CD14-positive monocyte (primary cell): Measurements from ENCODE around the gene SSBP3. TPM values are rescaled to one million over a fixed set of nuclear protein-coding genes. Genes with fewer than 3 reads are reported as not detected.

Experiments used
- DNase-seq, 3 donors: peaks; one replicate each; pipeline ENCODE4 v3.0.0-alpha.2; 2011 to 2022
- H2AFZ ChIP-seq: 2 replicates; pipeline ENCODE4 v1.6.0; 2012; ENCODE audit warnings: mild to moderate bottlenecking, low read depth, low read length, inconsistent platforms; ENCODE audit not compliant: insufficient read depth, poor library complexity, severe bottlenecking
- H3K27ac ChIP-seq, 2 donors: 1 replicate in 1 of 2; 2 replicates in 1 of 2; pipeline ENCODE4 v1.5.1; 2012 to 2013; ENCODE audit warnings: low read length in 2 of 2, control low read depth in 1 of 2, inconsistent platforms in 1 of 2, low read depth in 1 of 2, mild to moderate bottlenecking in 1 of 2
- H3K27me3 ChIP-seq, 2 donors: one replicate each; pipeline versions ENCODE4 v1.6.0 to v1.6.1; 2011 to 2013; ENCODE audit warnings: low read length in 2 of 2; ENCODE audit not compliant: control insufficient read depth in 2 of 2, insufficient read depth in 2 of 2
- H3K36me3 ChIP-seq, 2 donors: replicated peaks in 1 of 2; 1 replicate in 1 of 2; 2 replicates in 1 of 2; pipeline versions ENCODE4 v1.5.1 to v1.6.1; 2012 to 2013; ENCODE audit warnings: low read length in 2 of 2, control low read depth in 1 of 2, inconsistent platforms in 1 of 2, mild to moderate bottlenecking in 1 of 2; ENCODE audit not compliant: insufficient read depth in 2 of 2, control insufficient read depth in 1 of 2
- H3K4me1 ChIP-seq, 2 donors: 1 replicate in 1 of 2; 2 replicates in 1 of 2; pipeline versions ENCODE4 v1.5.1 to v1.6.1; 2012 to 2013; ENCODE audit warnings: low read length in 2 of 2, control low read depth in 1 of 2, inconsistent platforms in 1 of 2, mild to moderate bottlenecking in 1 of 2, moderate library complexity in 1 of 2; ENCODE audit not compliant: insufficient read depth in 2 of 2, control insufficient read depth in 1 of 2
- H3K4me2 ChIP-seq: replicated peaks from 2 replicates; pipeline ENCODE3; 2012; ENCODE audit warnings: low read length, moderate library complexity, mild to moderate bottlenecking; ENCODE audit not compliant: poor library complexity, severe bottlenecking; ENCODE audit errors: extremely low read depth
- H3K4me3 ChIP-seq, 3 experiments: fragments of 200-600 bp in 1 of 3; sonication (generic) in 1 of 3; replicated peaks in 1 of 3; 1 replicate in 2 of 3; 2 replicates in 1 of 3; pipeline ENCODE4 v1.5.1; 2011 to 2013; ENCODE audit warnings: low read length in 3 of 3, mild to moderate bottlenecking in 3 of 3, control low read depth in 2 of 3, low read depth in 2 of 3, inconsistent platforms in 1 of 3, moderate library complexity in 1 of 3
- H3K79me2 ChIP-seq: 2 replicates; pipeline ENCODE4 v1.6.0; 2012; ENCODE audit warnings: mild to moderate bottlenecking, control low read depth, inconsistent platforms, low read length, moderate library complexity; ENCODE audit not compliant: insufficient read depth
- H3K9ac ChIP-seq: 2 replicates; pipeline ENCODE4 v1.6.0; 2017; ENCODE audit warnings: low read length, mild to moderate bottlenecking; ENCODE audit not compliant: insufficient read depth, poor library complexity, severe bottlenecking
- H3K9me3 ChIP-seq, 2 donors: replicated peaks in 1 of 2; 1 replicate in 1 of 2; 2 replicates in 1 of 2; pipeline versions ENCODE4 v1.5.1 to v1.6.1; 2012 to 2013; ENCODE audit warnings: low read length in 2 of 2, control low read depth in 1 of 2; ENCODE audit not compliant: control insufficient read depth in 1 of 2, insufficient read depth in 1 of 2
- H4K20me1 ChIP-seq: 2 replicates; pipeline ENCODE4 v1.6.0; 2012; ENCODE audit warnings: mild to moderate bottlenecking, low read length, control low read depth, moderate library complexity; ENCODE audit not compliant: insufficient read depth
- H3K27ac Mint-ChIP-seq, 7 donors: one replicate each; pipeline ENCODE4 v1.8.0; 2020; ENCODE audit warnings: mild to moderate bottlenecking in 7 of 7, mixed read lengths in 7 of 7, moderate library complexity in 6 of 7, inconsistent platforms in 2 of 7
- H3K27me3 Mint-ChIP-seq, 3 donors: one replicate each; pipeline ENCODE4 v1.8.0; 2021 to 2022; ENCODE audit warnings: low read depth in 3 of 3, mild to moderate bottlenecking in 3 of 3, mixed read lengths in 3 of 3, moderate library complexity in 3 of 3, inconsistent platforms in 1 of 3
- H3K36me3 Mint-ChIP-seq, 2 donors: one replicate each; pipeline ENCODE4 v1.8.0; 2020; ENCODE audit warnings: mixed read lengths in 2 of 2, inconsistent platforms in 1 of 2, mild to moderate bottlenecking in 1 of 2
- H3K4me1 Mint-ChIP-seq: one replicate; pipeline ENCODE4 v1.8.0; 2020; ENCODE audit warnings: mild to moderate bottlenecking, mixed read lengths
- H3K4me3 Mint-ChIP-seq, 2 donors: one replicate each; pipeline ENCODE4 v1.8.0; 2020; ENCODE audit warnings: mild to moderate bottlenecking in 2 of 2, mixed read lengths in 2 of 2, moderate library complexity in 1 of 2
- H3K9me3 Mint-ChIP-seq, 7 donors: one replicate each; pipeline ENCODE4 v1.8.0; 2020 to 2022; ENCODE audit warnings: mixed read lengths in 7 of 7, mild to moderate bottlenecking in 6 of 7, moderate library complexity in 6 of 7, inconsistent platforms in 2 of 7
- WGBS: methylation state at CpG from one replicate; pipeline ENCODE4 v1.1.5; 2013; ENCODE audit warnings: missing lambda C conversion rate; ENCODE audit not compliant: insufficient coverage; 5-methylcytosine and 5-hydroxymethylcytosine counted together
- intact Hi-C, 2 donors: fragments of 100-400 bp; cut with micrococcal nuclease; formaldehyde crosslinking; loops; one replicate each; pipeline versions ENCODE4 v1.15.0 to v1.15.1; 2023
- polyA plus RNA-seq, 3 donors: library from polyadenylated mRNA; depleted of rRNA in 1 of 3; unstranded in 2 of 3; stranded (reverse) in 1 of 3; fragments of 300-500 nt in 2 of 3; fragments of >200 nt in 1 of 3; fragmentation: Illumina TruSeq in 2 of 3; gene quantifications; 1 replicate in 2 of 3; 2 replicates in 1 of 3; pipeline ENCODE4 v1.2.3, GENCODE V29; 2012 to 2021
- TF ChIP-seq, protein P1 (sequence below): fragments of 200-600 bp; IDR thresholded peaks from one replicate; pipeline ENCODE4 v1.8.0; 2022; ENCODE audit warnings: antibody characterized with exemption, mild to moderate bottlenecking

The SSBP3 gene
- polyA plus RNA-seq, 3 donors = 4.1 to 30.7 (median 4.3) TPM

- Histone ChIP-seq H2AFZ (no peak overlapping the region), H3K36me3 (no peaks in the 10 kb centered on the region), H3K9ac (no peak overlapping the region), H3K79me2 (no peaks in the 10 kb centered on the region), H3K4me2 (no peak overlapping the region), H3K4me1 (no peaks in the 10 kb centered on the region), H3K4me3 (no peak overlapping the region), H3K27me3 (no peaks in the 10 kb centered on the region), H3K9me3 (no peaks in the 10 kb centered on the region), H4K20me1 (peaks cover 45% of the 10 kb centered on the region), H3K27ac (no peak overlapping the region)
- Mint-ChIP-seq H3K27me3 (peaks cover 0 to 2% (median 2%) of the 10 kb centered on the region in 3 donors), H3K27ac (peak overlapping the region in 1 of 7 donors; percentile 27), H3K9me3 (no peaks in the 10 kb centered on the region), H3K4me1 (peaks cover 4% of the 10 kb centered on the region), H3K36me3 (no peaks in the 10 kb centered on the region), H3K4me3 (no peak overlapping the region)
- TF ChIP-seq, protein P1, sequence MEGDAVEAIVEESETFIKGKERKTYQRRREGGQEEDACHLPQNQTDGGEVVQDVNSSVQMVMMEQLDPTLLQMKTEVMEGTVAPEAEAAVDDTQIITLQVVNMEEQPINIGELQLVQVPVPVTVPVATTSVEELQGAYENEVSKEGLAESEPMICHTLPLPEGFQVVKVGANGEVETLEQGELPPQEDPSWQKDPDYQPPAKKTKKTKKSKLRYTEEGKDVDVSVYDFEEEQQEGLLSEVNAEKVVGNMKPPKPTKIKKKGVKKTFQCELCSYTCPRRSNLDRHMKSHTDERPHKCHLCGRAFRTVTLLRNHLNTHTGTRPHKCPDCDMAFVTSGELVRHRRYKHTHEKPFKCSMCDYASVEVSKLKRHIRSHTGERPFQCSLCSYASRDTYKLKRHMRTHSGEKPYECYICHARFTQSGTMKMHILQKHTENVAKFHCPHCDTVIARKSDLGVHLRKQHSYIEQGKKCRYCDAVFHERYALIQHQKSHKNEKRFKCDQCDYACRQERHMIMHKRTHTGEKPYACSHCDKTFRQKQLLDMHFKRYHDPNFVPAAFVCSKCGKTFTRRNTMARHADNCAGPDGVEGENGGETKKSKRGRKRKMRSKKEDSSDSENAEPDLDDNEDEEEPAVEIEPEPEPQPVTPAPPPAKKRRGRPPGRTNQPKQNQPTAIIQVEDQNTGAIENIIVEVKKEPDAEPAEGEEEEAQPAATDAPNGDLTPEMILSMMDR = no peak
- DNase-seq = no peak
- WGBS = 88% methylated on average over 4 of the region's 6 CpGs
- intact Hi-C loops = no loop called here
Observed at GRCh38 chr1:54314696-54315095, 91.5 kb downstream of the SSBP3 start.

DNA sequence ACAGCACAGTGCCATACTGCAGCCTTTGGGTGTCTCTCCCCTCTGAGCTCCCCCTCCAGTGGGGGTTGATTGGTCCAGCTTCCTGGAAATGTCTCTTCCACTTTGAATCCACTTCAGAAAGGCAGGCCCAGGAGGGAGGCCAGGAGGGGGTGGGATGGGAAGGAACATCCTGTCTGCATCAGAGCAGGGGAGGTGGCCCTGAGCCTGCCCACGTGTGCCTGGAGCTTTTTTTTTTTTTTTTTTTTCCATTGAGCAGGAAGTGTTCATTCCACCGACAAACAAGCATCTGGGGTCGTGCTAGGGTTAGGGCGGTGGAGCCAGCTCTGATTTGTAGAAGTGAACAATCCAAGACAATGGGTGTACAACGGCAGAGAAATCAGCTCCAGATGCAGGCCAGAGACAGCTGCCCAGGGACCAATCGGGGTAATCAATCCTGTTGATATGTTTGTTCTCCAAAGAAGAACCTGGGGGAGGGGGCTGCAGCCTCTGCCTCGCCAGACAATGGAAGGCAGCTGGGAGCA is 93.3 kb downstream of the SSBP3 start:
- Histone ChIP-seq H3K9ac (no peak overlapping the region), H3K4me1 (no peaks in the 10 kb centered on the region), H3K27me3 (no peaks in the 10 kb centered on the region), H3K79me2 (no peaks in the 10 kb centered on the region), H3K36me3 (no peaks in the 10 kb centered on the region), H3K4me2 (no peak overlapping the region), H4K20me1 (peaks cover 36% of the 10 kb centered on the region), H2AFZ (no peak overlapping the region), H3K9me3 (no peaks in the 10 kb centered on the region), H3K27ac (no peak overlapping the region), H3K4me3 (no peak overlapping the region)
- WGBS = 40% methylated on average over 4 of the region's 7 CpGs
- H3K27ac Mint-ChIP-seq = peak overlapping the region in 1 of 7 donors; percentile 35
- intact Hi-C loops = no loop called here
- peaks cover 4% of the 10 kb centered on the region for H3K4me1 Mint-ChIP-seq
- H3K36me3 Mint-ChIP-seq = no peaks in the 10 kb centered on the region
- TF ChIP-seq, protein P1 = no peak
- H3K9me3 Mint-ChIP-seq = no peaks in the 10 kb centered on the region
- H3K27me3 Mint-ChIP-seq = peaks cover 0 to 3% (median 2%) of the 10 kb centered on the region in 3 donors
- DNase-seq = no peak
- no peak overlapping the region for H3K4me3 Mint-ChIP-seq
